Endothelial cell (in vitro differentiated cells): Measurements from ENCODE around the gene CELA3A. TPM values are rescaled to one million over a fixed set of nuclear protein-coding genes. Genes with fewer than 3 reads are reported as not detected.
"Not testable (repeated sequence)": the region's sequence is repeated elsewhere in the genome, so short reads cannot be mapped to it uniquely, and the experiment has no call there.

Experiments used
- DNase-seq: peaks from one replicate; pipeline ENCODE4 v3.0.0; 2021; ENCODE audit warnings: low spot score
- H3K27ac Mint-ChIP-seq: one replicate; pipeline ENCODE4 v1.8.0; 2021; ENCODE audit warnings: mixed read lengths, inconsistent platforms; ENCODE audit not compliant: unreplicated experiment
- H3K27me3 Mint-ChIP-seq: one replicate; pipeline ENCODE4 v1.8.0; 2021; ENCODE audit warnings: mild to moderate bottlenecking, moderate library complexity, mixed read lengths, inconsistent platforms; ENCODE audit not compliant: unreplicated experiment
- H3K36me3 Mint-ChIP-seq: one replicate; pipeline ENCODE4 v1.8.0; 2021; ENCODE audit warnings: mild to moderate bottlenecking, low read depth, mixed read lengths, inconsistent platforms; ENCODE audit not compliant: unreplicated experiment
- H3K4me1 Mint-ChIP-seq: one replicate; pipeline ENCODE4 v1.8.0; 2021; ENCODE audit warnings: mild to moderate bottlenecking, mixed read lengths, inconsistent platforms; ENCODE audit not compliant: unreplicated experiment
- H3K4me3 Mint-ChIP-seq: one replicate; pipeline ENCODE4 v1.8.0; 2021; ENCODE audit warnings: mild to moderate bottlenecking, mixed read lengths, inconsistent platforms; ENCODE audit not compliant: unreplicated experiment
- H3K9me3 Mint-ChIP-seq: one replicate; pipeline ENCODE4 v1.8.0; 2021; ENCODE audit warnings: mixed read lengths, inconsistent platforms; ENCODE audit not compliant: unreplicated experiment
- total RNA-seq: library from RNA; stranded (reverse); fragmentation: NEBNext Ultra II Directional; extraction: Animal tissue kit (Norgen Biotek cat#: 25700); gene quantifications from one replicate; pipeline ENCODE4 v1.2.1, GENCODE V29; 2021; ENCODE audit not compliant: unreplicated experiment
- TF ChIP-seq, protein P1 (sequence below): fragments of 200-600 bp; sonication (generic); IDR thresholded peaks from one replicate; pipeline ENCODE4 v1.5.0; 2021; ENCODE audit warnings: antibody characterized with exemption; ENCODE audit not compliant: unreplicated experiment

CELA3A gene
- total RNA-seq, 1 donor from 2014 or later = not detected

DNA sequence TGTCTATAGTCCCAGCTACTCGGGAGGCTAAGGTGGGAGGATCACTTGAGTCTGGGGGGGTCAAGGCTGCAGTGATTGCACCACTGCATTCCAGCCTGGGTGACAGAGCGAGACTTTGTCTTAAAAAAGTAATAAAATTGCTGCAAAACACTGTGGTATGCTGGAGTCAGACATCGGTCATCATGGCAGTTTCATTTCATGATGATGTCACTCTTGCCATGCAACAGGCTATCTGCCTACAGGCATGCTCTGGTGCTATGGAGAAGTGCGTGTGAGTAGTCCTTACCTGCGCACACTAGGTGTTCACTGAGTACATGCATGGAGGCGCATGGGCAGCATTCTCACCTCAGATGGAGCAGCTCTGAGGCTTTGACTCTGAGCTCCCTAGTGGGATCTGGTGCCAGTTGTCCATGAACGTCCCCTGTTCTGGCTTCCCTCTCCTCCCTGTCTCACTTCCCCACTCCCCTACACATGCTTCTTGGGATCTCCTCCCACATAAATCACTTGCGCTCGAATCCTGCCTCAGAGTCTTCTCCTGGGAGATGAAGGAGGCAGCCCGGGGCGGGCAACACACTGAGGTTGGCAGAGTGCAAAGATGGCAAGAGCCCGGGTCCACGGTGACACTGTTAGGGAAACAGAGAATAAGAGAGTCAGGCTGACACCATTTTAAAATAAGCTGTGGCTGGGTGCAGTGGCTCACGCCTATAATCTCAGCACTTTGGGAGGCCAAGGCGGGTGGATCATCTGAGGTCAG lies 35.0 kb upstream of the CELA3A start:
- Mint-ChIP-seq H3K4me1 (peaks cover 28% of the 10 kb centered on the region), H3K27me3 (no peaks in the 10 kb centered on the region), H3K27ac (no peak overlapping the region), H3K4me3 (no peak overlapping the region), H3K36me3 (no peaks in the 10 kb centered on the region), H3K9me3 (no peaks in the 10 kb centered on the region)
- no peak for DNase-seq
- TF ChIP-seq, protein P1, sequence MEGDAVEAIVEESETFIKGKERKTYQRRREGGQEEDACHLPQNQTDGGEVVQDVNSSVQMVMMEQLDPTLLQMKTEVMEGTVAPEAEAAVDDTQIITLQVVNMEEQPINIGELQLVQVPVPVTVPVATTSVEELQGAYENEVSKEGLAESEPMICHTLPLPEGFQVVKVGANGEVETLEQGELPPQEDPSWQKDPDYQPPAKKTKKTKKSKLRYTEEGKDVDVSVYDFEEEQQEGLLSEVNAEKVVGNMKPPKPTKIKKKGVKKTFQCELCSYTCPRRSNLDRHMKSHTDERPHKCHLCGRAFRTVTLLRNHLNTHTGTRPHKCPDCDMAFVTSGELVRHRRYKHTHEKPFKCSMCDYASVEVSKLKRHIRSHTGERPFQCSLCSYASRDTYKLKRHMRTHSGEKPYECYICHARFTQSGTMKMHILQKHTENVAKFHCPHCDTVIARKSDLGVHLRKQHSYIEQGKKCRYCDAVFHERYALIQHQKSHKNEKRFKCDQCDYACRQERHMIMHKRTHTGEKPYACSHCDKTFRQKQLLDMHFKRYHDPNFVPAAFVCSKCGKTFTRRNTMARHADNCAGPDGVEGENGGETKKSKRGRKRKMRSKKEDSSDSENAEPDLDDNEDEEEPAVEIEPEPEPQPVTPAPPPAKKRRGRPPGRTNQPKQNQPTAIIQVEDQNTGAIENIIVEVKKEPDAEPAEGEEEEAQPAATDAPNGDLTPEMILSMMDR = no peak

DNA sequence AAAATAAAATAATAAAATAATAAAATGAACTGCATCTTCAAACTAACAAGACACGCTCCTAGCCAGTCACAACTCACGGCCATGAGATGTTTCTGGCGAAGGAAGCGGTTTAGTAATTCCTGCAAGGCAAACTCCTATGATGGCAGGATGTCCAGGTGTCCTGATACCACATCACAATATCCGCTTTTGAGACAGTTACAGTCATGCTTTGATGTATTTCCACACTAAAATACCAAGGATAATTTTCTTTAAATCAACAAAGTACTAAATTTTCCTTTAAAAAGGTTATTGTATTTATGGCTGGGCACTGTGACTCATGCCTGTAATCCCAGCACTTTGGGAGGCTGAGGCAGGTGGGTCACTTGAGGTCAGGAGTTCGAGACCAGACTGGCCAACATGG lies 34.2 kb upstream of the CELA3A start:
- not testable (repeated sequence) for H3K9me3 Mint-ChIP-seq, H3K27ac Mint-ChIP-seq, H3K4me3 Mint-ChIP-seq, DNase-seq, H3K27me3 Mint-ChIP-seq, H3K36me3 Mint-ChIP-seq
- peaks cover 26% of the 10 kb centered on the region for H3K4me1 Mint-ChIP-seq

DNA sequence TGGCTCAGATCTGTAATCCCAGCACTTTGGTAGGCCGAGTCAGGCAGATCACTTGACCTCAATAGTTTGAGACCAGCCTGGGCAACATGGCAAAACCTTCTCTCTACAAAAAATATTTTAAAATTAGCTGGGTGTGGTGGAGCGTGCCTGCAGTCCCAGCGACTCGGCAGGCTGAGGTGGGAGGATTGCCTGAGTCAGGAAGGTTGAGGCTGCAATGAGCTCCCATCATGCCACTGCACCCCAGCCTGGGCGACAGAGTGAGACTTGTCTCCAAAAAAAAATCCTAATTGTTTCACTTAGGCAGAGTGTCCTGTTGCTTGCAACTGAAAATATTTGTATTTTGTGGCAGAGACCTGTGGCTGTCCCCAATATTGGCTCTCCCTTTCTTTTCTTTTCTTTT lies 32.4 kb upstream of the CELA3A start:
- peak overlapping the region; percentile 6 for H3K27ac Mint-ChIP-seq
- H3K27me3 Mint-ChIP-seq, H3K9me3 Mint-ChIP-seq, H3K36me3 Mint-ChIP-seq, DNase-seq, H3K4me3 Mint-ChIP-seq: not testable (repeated sequence)
- peaks cover 20% of the 10 kb centered on the region for H3K4me1 Mint-ChIP-seq

DNA sequence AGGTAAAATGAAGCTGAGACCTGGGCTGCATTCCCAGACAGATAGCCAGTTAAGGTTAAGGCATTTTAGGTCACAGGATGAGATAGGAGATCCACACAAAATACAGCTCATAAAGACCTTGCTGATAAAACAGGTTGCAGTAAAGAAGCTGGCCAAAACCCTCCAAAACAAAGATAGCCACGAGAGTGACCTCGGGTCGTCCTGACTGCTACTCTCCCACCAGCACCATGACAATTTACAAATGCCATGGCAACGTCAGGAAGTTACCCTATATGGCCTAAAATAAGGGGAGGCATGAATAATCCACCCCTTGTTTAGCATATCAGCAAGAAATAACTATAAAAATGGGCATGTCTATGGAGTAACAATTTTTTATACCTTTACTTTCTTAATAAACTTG lies 30.9 kb upstream of the CELA3A start:
- H3K4me3 Mint-ChIP-seq, H3K27ac Mint-ChIP-seq, H3K36me3 Mint-ChIP-seq, H3K27me3 Mint-ChIP-seq, DNase-seq, H3K9me3 Mint-ChIP-seq: not testable (repeated sequence)
- peaks cover 23% of the 10 kb centered on the region for H3K4me1 Mint-ChIP-seq

DNA sequence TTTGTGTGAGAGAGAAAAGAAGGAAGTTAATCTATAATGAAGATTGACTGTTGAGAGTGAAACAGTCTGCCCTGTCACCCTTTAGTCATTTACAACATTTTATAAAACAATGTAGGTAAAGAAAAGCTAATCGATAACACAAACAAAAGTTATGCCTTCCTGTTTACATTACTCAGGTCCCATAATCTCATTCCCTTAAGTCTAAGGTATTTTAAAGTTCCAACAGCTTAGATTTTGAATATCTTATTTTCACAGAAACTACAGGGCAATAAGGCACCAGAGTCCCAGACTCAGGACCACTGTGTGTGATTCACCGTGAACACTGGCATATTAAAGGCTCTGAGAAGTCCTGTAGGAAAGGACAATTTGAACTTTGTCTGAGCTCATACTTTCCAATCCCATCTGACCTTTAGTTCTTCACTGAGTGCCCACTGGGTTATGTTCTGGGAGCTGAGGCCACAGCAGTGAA lies 28.4 kb upstream of the CELA3A start:
- peaks cover 23% of the 10 kb centered on the region for H3K4me1 Mint-ChIP-seq
- not testable (repeated sequence) for H3K27me3 Mint-ChIP-seq, H3K9me3 Mint-ChIP-seq, DNase-seq, H3K4me3 Mint-ChIP-seq, H3K36me3 Mint-ChIP-seq, H3K27ac Mint-ChIP-seq

DNA sequence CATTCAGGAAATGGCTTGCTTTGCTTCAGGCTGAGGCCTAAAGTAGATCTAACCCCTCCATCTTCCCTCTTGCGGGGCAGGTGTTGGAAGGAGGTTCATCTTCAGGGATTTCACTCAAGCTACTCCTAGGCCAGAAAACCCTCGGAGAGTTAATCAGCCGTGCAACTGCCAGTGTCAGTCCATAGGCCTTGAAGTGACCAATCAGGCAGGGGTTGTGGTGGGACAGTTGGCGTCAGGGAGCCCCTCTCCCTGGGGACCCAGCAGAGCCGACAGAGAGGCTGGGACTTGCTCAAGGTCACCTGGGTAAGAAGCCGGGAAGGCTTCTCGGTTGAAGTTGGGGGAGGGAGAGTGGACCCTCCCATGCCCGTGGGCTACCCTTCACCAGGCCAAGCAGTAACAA lies 27.5 kb upstream of the CELA3A start:
- peak overlapping the region; percentile 64 for H3K27ac Mint-ChIP-seq
- H3K9me3 Mint-ChIP-seq, H3K4me3 Mint-ChIP-seq: not testable (repeated sequence)

DNA sequence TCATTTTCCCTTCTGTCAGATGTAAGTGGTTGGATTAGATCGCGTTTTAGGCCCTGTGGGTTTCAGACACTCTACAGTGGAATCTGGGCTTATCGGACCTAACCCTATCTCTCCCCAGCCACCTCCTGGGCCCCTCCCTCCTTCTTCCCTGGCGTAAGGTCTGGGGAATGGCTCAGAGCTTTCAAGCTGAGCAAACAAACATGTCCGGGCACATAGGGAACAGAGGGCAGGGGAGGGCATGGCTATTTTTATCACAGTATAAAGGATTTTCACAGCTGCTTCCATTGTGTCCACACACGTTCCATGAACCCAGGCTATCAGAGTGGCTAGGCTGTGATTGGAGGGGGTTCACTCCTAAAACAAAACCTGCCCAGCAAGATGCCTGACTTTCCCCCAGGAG lies 26.8 kb upstream of the CELA3A start:
- H3K4me1 Mint-ChIP-seq = peaks cover 16% of the 10 kb centered on the region
- H3K4me3 Mint-ChIP-seq, H3K9me3 Mint-ChIP-seq, H3K27me3 Mint-ChIP-seq, H3K36me3 Mint-ChIP-seq, DNase-seq, H3K27ac Mint-ChIP-seq: not testable (repeated sequence)

More for the DNA sequence above, 27.5 kb upstream of the CELA3A start:
- not testable (repeated sequence) for H3K36me3 Mint-ChIP-seq, H3K27me3 Mint-ChIP-seq, DNase-seq
- peaks cover 18% of the 10 kb centered on the region for H3K4me1 Mint-ChIP-seq

DNA sequence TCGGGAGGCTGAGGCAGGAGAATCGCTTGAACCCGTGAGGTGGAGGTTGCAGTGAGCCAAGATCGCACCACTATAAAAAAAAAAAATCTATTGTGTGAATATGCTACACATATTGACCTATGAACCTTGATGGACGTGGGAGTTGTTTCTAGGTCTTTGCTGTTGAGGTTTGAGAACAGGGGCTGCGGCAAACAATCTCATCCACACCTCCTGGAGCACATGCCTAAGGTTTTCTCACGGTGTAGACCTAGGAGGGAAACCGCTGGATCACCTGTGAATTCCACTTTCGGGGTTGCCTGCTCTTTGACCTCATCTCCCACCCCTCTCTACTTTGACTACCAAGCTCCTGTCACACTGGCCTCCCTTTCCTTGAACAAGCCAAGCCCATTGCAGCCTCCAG lies 26.2 kb upstream of the CELA3A start:
- H3K9me3 Mint-ChIP-seq, H3K36me3 Mint-ChIP-seq, H3K27me3 Mint-ChIP-seq, DNase-seq, H3K4me3 Mint-ChIP-seq: not testable (repeated sequence)
- Mint-ChIP-seq H3K27ac (peak overlapping the region; percentile 61), H3K4me1 (peaks cover 15% of the 10 kb centered on the region)

DNA sequence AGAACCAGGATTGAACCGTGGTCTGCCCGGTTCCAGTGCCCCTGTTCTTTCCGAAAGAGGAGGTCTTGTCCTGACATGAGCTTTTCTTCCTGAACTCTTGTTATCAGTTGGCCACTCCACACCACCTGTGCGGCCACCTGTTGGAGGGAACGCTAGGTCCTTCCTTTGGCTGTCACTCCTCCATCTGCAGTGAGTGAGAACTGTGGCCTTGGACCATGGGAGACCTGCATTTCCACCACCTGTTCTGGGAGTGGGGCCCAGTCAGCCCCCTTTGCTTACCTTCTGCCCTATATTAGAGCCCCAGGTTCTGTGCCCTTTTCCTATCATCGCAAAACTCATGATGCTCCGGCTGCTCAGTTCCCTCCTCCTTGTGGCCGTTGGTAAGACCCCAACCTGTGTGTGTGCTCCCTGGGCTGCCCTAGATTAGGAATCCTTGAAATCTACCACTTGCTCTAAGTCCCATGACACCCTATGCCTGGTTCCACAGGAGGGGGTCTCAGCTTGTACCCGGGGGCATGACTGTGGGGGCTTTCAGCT lies 24.7 kb upstream of the CELA3A start, which contains the start of gene CELA3B:
Gene CELA3B, plus strand, starts transcription at position 320 of the 537 bp plus-strand sequence. Its CDS starts 18 bp downstream, at position 338.
- not testable (repeated sequence) for DNase-seq, H3K27ac Mint-ChIP-seq

DNA sequence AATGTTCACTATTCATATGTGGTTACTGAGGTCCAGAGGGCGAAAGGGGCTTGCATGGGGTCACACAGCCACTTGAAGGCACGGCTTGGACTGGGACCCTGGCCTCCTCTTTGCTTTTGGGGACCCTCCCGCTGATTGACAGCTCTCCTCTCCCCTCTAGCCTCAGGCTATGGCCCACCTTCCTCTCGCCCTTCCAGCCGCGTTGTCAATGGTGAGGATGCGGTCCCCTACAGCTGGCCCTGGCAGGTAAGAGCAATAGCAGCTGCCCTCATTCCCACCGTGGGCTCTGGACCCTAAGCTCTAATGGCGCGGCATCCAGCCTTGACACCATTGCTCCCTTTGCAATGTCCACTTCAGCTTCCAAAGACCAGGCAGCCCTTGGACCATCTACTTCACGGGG lies 23.2 kb upstream of the CELA3A start:
- peaks cover 11% of the 10 kb centered on the region for H3K4me1 Mint-ChIP-seq
- DNase-seq, H3K4me3 Mint-ChIP-seq, H3K9me3 Mint-ChIP-seq, H3K27ac Mint-ChIP-seq, H3K36me3 Mint-ChIP-seq, H3K27me3 Mint-ChIP-seq: not testable (repeated sequence)

More for the DNA sequence above, 24.7 kb upstream of the CELA3A start, which contains the start of gene CELA3B:
- not testable (repeated sequence) for H3K9me3 Mint-ChIP-seq, H3K4me3 Mint-ChIP-seq, H3K27me3 Mint-ChIP-seq, H3K36me3 Mint-ChIP-seq
- H3K4me1 Mint-ChIP-seq = peaks cover 15% of the 10 kb centered on the region

DNA sequence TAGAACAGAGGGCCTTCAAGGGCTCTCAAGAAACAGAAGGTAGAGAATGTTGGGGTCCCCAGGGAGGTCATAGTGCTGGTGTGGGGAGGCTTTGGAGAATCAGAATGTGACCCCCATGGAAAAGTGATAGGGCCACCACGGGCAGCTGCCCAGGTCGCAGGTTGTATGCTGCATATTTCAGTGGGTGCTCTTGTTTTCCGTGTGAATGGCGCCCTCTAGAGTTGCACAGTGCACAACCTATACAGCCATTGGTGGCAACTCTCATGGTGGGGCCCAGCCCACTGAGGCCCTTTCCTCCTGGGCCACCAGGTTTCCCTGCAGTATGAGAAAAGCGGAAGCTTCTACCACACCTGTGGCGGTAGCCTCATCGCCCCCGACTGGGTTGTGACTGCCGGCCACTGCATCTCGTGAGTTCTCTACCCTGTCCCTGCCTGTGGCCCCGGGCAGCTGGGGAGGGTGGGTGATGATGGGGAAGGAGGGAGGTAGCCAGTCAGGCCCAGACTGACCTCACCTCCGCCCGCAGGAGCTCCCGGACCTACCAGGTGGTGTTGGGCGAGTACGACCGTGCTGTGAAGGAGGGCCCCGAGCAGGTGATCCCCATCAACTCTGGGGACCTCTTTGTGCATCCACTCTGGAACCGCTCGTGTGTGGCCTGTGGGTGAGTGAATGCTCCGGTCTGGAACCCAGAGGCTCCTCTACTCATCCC lies 20.8 kb upstream of the CELA3A start:
- H3K4me3 Mint-ChIP-seq, H3K9me3 Mint-ChIP-seq, H3K27me3 Mint-ChIP-seq, H3K36me3 Mint-ChIP-seq, DNase-seq, H3K4me1 Mint-ChIP-seq, H3K27ac Mint-ChIP-seq: not testable (repeated sequence)
